ENCODE data around the gene RSPH10B.
A peak's percentile ranks its signal among the peaks of the same experiment; 100 is the strongest.
"Not testable (repeated sequence)": the region's sequence is repeated elsewhere in the genome, so short reads cannot be mapped to it uniquely, and the experiment has no call there.

Gene RSPH10B

GRCh38 chr7:5963810-5964209, 6.7 kb downstream of the RSPH10B start:
- H3K27me3 Mint-ChIP-seq; ATAC-seq; H3K4me1 Mint-ChIP-seq; H3K4me3 Mint-ChIP-seq; H3K9me3 Mint-ChIP-seq; H3K27ac Mint-ChIP-seq; H3K36me3 Mint-ChIP-seq (ENCODE audit: low read depth); DNase-seq: not testable (repeated sequence)

- H3K27ac Mint-ChIP-seq; ATAC-seq; H3K27me3 Mint-ChIP-seq; H3K4me3 Mint-ChIP-seq; H3K9me3 Mint-ChIP-seq; DNase-seq; H3K4me1 Mint-ChIP-seq; H3K36me3 Mint-ChIP-seq (ENCODE audit: low read depth): not testable (repeated sequence)
Measured at GRCh38 chr7:5963205-5963604, 7.3 kb downstream of the RSPH10B start.

- not testable (repeated sequence) for DNase-seq; H3K9me3 Mint-ChIP-seq; ATAC-seq; H3K27me3 Mint-ChIP-seq; H3K4me1 Mint-ChIP-seq; H3K36me3 Mint-ChIP-seq (ENCODE audit: low read depth); H3K27ac Mint-ChIP-seq; H3K4me3 Mint-ChIP-seq
Measured at GRCh38 chr7:5934945-5935450, 35.5 kb downstream of the RSPH10B start.

DNA sequence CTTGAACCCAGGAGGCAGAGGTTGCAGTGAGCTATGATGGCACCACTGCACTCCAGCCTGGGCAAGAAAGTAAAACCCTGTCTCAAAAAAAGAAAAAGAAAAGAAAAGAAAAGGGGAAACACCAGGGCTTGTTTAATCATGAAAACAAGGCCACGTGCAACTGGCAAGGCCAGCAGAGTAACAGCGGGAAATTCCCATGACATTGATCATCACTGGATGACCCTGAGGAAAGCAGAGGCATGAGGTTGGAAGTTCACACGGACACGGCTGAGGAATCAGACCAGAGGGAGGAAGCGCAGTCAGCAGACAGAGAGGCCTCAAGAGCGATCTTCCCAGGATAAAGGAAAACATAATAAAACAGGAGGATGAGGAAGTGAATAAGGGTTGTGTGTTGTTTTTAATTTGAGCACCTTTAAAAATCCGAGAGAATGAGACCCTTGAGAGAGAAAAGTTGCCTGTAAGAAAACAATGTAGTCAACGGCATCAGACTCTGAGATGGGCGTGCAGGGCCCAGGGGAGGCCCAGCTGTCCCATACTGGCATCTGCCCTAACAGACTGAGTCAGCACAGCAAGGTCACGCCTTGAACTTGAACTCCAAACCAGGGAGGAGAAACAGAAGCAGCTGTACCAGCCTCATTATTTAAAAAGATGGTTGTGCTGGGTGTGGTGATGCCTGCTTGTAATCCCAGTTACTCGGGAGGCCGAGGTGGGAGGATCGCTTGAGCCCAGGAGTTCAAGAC, 38.4 kb downstream of the RSPH10B start:
- not testable (repeated sequence) for H3K36me3 Mint-ChIP-seq (ENCODE audit: low read depth); H3K27ac Mint-ChIP-seq; H3K27me3 Mint-ChIP-seq; H3K4me3 Mint-ChIP-seq; DNase-seq; H3K9me3 Mint-ChIP-seq; ATAC-seq; H3K4me1 Mint-ChIP-seq

DNA sequence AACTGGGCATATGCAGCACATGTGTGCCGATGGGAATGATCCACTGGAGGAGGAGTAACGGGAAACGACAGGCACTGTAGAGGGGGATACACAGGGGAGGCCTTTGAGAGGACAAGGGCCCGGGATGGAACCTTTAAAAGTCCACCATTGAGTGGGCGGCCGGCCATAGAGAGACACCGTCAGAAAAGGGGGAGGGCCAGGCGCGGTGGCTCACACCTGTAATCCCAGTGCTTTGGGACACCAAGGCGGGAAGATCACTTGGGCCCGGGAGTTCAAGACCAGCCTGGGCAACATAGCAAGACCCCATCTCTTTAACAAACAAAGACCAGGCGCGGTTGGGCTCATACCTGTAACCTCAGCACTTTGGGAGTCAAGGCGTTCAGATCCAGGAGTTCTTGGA, 39.2 kb downstream of the RSPH10B start:
- not testable (repeated sequence) for H3K27me3 Mint-ChIP-seq; H3K4me1 Mint-ChIP-seq; H3K4me3 Mint-ChIP-seq; ATAC-seq; H3K27ac Mint-ChIP-seq; DNase-seq; H3K36me3 Mint-ChIP-seq (ENCODE audit: low read depth); H3K9me3 Mint-ChIP-seq

GRCh38 chr7:5930290-5930689, 40.2 kb downstream of the RSPH10B start:
- H3K27me3 Mint-ChIP-seq; H3K36me3 Mint-ChIP-seq (ENCODE audit: low read depth); H3K9me3 Mint-ChIP-seq; H3K27ac Mint-ChIP-seq; ATAC-seq; H3K4me3 Mint-ChIP-seq; DNase-seq; H3K4me1 Mint-ChIP-seq: not testable (repeated sequence)

GRCh38 chr7:5926263-5926870, 44.1 kb downstream of the RSPH10B start:
- H3K27ac Mint-ChIP-seq; H3K27me3 Mint-ChIP-seq; DNase-seq; H3K4me3 Mint-ChIP-seq; H3K4me1 Mint-ChIP-seq; H3K9me3 Mint-ChIP-seq; ATAC-seq; H3K36me3 Mint-ChIP-seq (ENCODE audit: low read depth): not testable (repeated sequence)

DNA sequence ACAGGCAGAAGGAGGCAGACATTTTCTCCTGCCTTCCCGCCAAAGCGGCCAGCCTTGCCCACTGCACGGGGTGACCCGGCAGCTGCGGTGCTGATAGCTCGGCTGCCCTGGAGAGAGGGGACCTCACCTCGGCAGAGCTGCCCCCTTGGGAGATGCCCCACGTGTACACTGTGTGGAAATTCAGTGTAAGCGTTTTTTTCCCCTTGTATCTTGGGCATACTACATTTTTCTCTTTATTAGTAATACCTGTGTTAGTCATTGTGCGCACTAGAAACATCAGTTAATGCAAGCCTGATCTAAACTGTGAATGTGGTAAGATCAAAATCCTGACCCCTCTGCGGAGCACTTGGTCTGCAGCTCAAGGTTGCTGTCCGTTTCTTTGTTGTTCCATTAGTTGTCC, 45.9 kb downstream of the RSPH10B start:
- not testable (repeated sequence) for H3K4me3 Mint-ChIP-seq; H3K27me3 Mint-ChIP-seq; H3K4me1 Mint-ChIP-seq; H3K36me3 Mint-ChIP-seq (ENCODE audit: low read depth); DNase-seq; H3K27ac Mint-ChIP-seq; H3K9me3 Mint-ChIP-seq
- ATAC-seq = peak; percentile 57

GRCh38 chr7:5924180-5924579, 46.3 kb downstream of the RSPH10B start:
- DNase-seq; ATAC-seq; H3K4me1 Mint-ChIP-seq; H3K27me3 Mint-ChIP-seq; H3K9me3 Mint-ChIP-seq; H3K27ac Mint-ChIP-seq; H3K36me3 Mint-ChIP-seq (ENCODE audit: low read depth); H3K4me3 Mint-ChIP-seq: not testable (repeated sequence)

GRCh38 chr7:5916529-5916928, 54.0 kb downstream of the RSPH10B start:
- not testable (repeated sequence) for H3K4me3 Mint-ChIP-seq, DNase-seq

GRCh38 chr7:5908835-5909234, 61.7 kb downstream of the RSPH10B start:
- not testable (repeated sequence) for H3K9me3 Mint-ChIP-seq, ATAC-seq, H3K27ac Mint-ChIP-seq, H3K4me3 Mint-ChIP-seq, H3K4me1 Mint-ChIP-seq, DNase-seq, H3K27me3 Mint-ChIP-seq
- H3K36me3 Mint-ChIP-seq (ENCODE audit: low read depth) = peaks cover 13% of the 10 kb centered on the region

More at GRCh38 chr7:5916529-5916928, 54.0 kb downstream of the RSPH10B start:
- not testable (repeated sequence) for H3K27ac Mint-ChIP-seq; H3K27me3 Mint-ChIP-seq; H3K4me1 Mint-ChIP-seq; ATAC-seq; H3K36me3 Mint-ChIP-seq (ENCODE audit: low read depth); H3K9me3 Mint-ChIP-seq

DNA sequence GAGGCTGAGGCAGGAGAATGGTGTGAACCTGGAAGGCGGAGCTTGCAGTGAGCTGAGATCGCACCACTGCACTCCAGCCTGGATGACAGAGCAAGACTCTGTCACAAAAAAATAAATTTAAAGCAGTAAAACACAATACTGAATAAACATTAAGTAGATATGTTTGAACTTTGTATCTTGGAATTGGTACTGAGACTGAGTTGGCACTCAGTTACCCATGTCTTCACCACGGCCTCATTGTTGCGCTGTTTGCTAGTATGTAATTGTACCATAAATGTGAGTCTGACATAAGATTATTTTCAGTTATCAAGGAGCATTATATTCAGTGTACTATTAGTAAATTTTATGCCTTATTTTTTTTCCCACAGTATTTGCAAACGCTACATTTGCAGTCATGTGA, 65.8 kb downstream of the RSPH10B start:
- not testable (repeated sequence) for H3K27ac Mint-ChIP-seq; H3K4me3 Mint-ChIP-seq; H3K9me3 Mint-ChIP-seq; H3K4me1 Mint-ChIP-seq; H3K36me3 Mint-ChIP-seq (ENCODE audit: low read depth); DNase-seq; H3K27me3 Mint-ChIP-seq; ATAC-seq

DNA sequence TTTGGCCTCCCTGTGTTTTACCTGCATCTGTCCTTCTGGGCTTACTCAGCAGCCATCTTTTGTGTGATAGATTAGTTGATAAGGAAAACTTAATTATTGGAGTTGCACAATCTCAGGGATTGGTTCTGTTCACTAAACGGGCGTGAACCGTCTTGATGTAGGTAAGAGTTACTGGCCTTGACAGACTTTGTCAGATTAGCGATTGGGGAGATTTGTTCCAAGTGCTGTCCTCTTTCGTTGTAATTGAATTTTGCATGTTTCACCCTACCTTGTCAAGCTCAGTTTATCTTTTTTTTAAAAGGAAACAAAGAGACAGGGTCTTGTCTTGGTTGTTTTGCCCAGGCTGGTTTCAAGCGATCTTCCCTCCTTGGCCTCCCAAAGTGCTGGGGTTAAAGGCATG, 67.5 kb downstream of the RSPH10B start:
- not testable (repeated sequence) for H3K4me1 Mint-ChIP-seq; H3K4me3 Mint-ChIP-seq; H3K9me3 Mint-ChIP-seq; ATAC-seq; DNase-seq; H3K27me3 Mint-ChIP-seq; H3K27ac Mint-ChIP-seq; H3K36me3 Mint-ChIP-seq (ENCODE audit: low read depth)

GRCh38 chr7:5898480-5899224, 71.8 kb downstream of the RSPH10B start, which contains the start of gene CCZ1:
Gene CCZ1 (plus strand): TSS chr7:5898733. CDS start chr7:5898800, 67 bp downstream.
- H3K27me3 Mint-ChIP-seq; H3K4me1 Mint-ChIP-seq; H3K9me3 Mint-ChIP-seq; H3K36me3 Mint-ChIP-seq (ENCODE audit: low read depth): not testable (repeated sequence)
- DNase-seq (peak; percentile 54), ATAC-seq (peak; percentile 96)
- peak within 1 kb of the TSS; percentile 79 for H3K4me3 Mint-ChIP-seq
- H3K27ac Mint-ChIP-seq = peak within 1 kb of the TSS; percentile 81
